Measurements from ENCODE around the gene ATP6V0E1.

Gene ATP6V0E1

DNA sequence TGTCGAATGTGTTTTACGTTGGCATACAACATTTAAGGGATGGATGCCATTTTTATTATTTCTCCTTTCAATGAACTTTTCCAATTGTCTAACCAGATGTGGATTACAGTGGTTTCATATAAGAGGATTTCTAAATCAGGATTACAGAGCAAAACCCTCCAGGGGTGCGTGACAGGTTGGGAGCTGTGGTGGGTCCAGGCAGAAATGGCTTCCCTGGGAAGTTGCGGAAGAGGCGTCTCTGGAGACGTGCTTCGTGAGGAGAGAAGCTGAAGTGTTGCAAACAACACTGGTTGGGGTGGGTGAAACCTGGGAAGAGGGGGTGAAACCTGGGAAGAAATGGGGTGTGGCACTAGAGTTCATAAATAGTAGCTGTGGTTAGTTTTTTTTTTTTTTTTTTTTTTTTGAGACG is 28.8 kb upstream of the ATP6V0E1 start:
- TF ChIP-seq TCF12 (IDR thresholded peaks at IDR 0.05; ENCODE audit: low read depth): no peak
- no peak for TF ChIP-seq EP300 (IDR thresholded peaks at IDR 0.05; ENCODE audit: borderline replicate concordance)
- no peak for TF ChIP-seq TAF1 (IDR thresholded peaks at IDR 0.05; ENCODE audit: low read depth)
- TF ChIP-seq TEAD4 (IDR thresholded peaks at IDR 0.05): no peak
- TF ChIP-seq CREB1 (IDR thresholded peaks at IDR 0.05; ENCODE audit: low read depth): no peak
- TF ChIP-seq, protein P1, sequence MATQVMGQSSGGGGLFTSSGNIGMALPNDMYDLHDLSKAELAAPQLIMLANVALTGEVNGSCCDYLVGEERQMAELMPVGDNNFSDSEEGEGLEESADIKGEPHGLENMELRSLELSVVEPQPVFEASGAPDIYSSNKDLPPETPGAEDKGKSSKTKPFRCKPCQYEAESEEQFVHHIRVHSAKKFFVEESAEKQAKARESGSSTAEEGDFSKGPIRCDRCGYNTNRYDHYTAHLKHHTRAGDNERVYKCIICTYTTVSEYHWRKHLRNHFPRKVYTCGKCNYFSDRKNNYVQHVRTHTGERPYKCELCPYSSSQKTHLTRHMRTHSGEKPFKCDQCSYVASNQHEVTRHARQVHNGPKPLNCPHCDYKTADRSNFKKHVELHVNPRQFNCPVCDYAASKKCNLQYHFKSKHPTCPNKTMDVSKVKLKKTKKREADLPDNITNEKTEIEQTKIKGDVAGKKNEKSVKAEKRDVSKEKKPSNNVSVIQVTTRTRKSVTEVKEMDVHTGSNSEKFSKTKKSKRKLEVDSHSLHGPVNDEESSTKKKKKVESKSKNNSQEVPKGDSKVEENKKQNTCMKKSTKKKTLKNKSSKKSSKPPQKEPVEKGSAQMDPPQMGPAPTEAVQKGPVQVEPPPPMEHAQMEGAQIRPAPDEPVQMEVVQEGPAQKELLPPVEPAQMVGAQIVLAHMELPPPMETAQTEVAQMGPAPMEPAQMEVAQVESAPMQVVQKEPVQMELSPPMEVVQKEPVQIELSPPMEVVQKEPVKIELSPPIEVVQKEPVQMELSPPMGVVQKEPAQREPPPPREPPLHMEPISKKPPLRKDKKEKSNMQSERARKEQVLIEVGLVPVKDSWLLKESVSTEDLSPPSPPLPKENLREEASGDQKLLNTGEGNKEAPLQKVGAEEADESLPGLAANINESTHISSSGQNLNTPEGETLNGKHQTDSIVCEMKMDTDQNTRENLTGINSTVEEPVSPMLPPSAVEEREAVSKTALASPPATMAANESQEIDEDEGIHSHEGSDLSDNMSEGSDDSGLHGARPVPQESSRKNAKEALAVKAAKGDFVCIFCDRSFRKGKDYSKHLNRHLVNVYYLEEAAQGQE (IDR thresholded peaks at IDR 0.05; ENCODE audit: low read depth): no peak
- TF ChIP-seq, protein P2, sequence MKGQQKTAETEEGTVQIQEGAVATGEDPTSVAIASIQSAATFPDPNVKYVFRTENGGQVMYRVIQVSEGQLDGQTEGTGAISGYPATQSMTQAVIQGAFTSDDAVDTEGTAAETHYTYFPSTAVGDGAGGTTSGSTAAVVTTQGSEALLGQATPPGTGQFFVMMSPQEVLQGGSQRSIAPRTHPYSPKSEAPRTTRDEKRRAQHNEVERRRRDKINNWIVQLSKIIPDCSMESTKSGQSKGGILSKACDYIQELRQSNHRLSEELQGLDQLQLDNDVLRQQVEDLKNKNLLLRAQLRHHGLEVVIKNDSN (IDR thresholded peaks at IDR 0.05): no peak
- TF ChIP-seq YY1 (IDR thresholded peaks at IDR 0.05; ENCODE audit: low read depth): no peak
- no peak for TF ChIP-seq ZBTB7A (IDR thresholded peaks at IDR 0.05; ENCODE audit: low read depth)
- TF ChIP-seq, protein P3, sequence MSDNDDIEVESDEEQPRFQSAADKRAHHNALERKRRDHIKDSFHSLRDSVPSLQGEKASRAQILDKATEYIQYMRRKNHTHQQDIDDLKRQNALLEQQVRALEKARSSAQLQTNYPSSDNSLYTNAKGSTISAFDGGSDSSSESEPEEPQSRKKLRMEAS (IDR thresholded peaks at IDR 0.05): no peak
- TF ChIP-seq FOXM1 (IDR thresholded peaks at IDR 0.05; ENCODE audit: borderline replicate concordance, low read depth): no peak

DNA sequence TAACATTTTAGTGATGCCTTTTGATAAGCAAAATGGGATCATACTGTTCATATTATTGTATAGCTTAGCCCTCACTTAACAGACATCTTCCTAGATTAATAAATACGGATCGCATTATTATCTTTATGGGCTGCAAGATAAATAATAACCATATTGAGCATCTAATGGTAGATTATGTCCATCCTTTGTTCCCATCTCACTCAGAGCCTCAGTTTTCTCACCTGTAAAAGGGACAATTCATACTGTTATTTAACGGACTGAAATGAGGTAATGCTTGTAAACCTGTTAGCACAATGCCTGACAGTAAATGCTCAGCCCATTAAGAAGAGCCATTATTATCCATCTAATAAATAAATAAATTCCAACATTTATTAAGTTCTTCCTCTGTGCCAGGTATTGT is 27.3 kb upstream of the ATP6V0E1 start:
- TF ChIP-seq EP300 (IDR thresholded peaks at IDR 0.05; ENCODE audit: borderline replicate concordance) (no peak), TEAD4 (IDR thresholded peaks at IDR 0.05) (no peak), NFIC (IDR thresholded peaks at IDR 0.05) (no peak), CREB1 (IDR thresholded peaks at IDR 0.05; ENCODE audit: low read depth) (no peak), FOXM1 (IDR thresholded peaks at IDR 0.05; ENCODE audit: borderline replicate concordance, low read depth) (no peak), TCF12 (IDR thresholded peaks at IDR 0.05; ENCODE audit: low read depth) (no peak), CEBPB (IDR thresholded peaks at IDR 0.05) (no peak), EGR1 (IDR thresholded peaks at IDR 0.05) (no peak), ZBTB7A (IDR thresholded peaks at IDR 0.05; ENCODE audit: low read depth) (no peak), RAD21 (IDR thresholded peaks at IDR 0.05; ENCODE audit: low read depth) (no peak), TAF1 (IDR thresholded peaks at IDR 0.05; ENCODE audit: low read depth) (no peak), YY1 (IDR thresholded peaks at IDR 0.05; ENCODE audit: low read depth) (no peak)
- TF ChIP-seq, protein P2 (IDR thresholded peaks at IDR 0.05): no peak
- TF ChIP-seq, protein P3 (IDR thresholded peaks at IDR 0.05): no peak
- TF ChIP-seq, protein P1 (IDR thresholded peaks at IDR 0.05; ENCODE audit: low read depth): no peak

DNA sequence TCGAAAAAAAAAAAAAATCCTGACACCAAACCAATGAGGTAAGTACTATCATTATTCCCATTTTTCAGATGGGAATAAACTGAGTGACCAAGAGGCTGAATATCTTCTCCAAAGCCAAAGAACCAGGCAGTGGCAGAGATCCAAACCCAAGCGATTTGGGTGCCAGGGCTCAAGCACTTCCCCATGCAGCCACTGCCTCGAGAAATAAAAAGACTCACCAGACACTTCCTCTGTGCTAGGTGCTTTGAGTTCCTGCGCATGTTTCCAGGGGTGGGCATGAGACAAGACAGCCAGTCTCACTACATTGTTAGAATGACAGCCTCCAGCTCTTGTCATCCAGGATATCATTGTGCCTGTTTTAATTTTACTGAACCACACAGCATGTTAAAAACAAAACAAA is 26.6 kb upstream of the ATP6V0E1 start:
- TF ChIP-seq EGR1 (IDR thresholded peaks at IDR 0.05) (no peak), RAD21 (IDR thresholded peaks at IDR 0.05; ENCODE audit: low read depth) (no peak)
- TF ChIP-seq, protein P1 (IDR thresholded peaks at IDR 0.05; ENCODE audit: low read depth): no peak

DNA sequence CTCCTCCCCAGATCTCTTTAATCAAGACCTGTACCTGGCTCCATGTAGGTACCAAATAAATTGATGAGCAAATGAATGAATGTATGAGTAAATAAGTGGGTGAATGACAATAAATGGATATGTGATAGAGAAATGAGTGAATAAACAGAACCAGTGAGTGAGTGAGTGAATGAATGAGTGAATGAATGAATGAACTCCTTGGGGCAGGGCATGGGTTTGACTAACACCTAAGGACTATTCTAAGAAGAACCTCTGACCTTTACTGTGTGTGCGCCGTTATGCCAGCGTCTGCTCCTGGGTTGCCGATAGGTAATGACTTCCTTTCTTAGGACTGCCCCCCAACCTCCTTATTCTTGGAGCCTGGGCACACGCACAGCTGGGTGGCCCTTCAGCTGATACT is 26.1 kb upstream of the ATP6V0E1 start:
- TF ChIP-seq TEAD4 (IDR thresholded peaks at IDR 0.05) (no peak), CREB1 (IDR thresholded peaks at IDR 0.05; ENCODE audit: low read depth) (no peak), ZBTB7A (IDR thresholded peaks at IDR 0.05; ENCODE audit: low read depth) (no peak), TAF1 (IDR thresholded peaks at IDR 0.05; ENCODE audit: low read depth) (no peak), NFIC (IDR thresholded peaks at IDR 0.05) (no peak)
- TF ChIP-seq, protein P3 (IDR thresholded peaks at IDR 0.05): no peak
- TF ChIP-seq, protein P1 (IDR thresholded peaks at IDR 0.05; ENCODE audit: low read depth): no peak
